SKM-1 (cell line): Measurements from ENCODE around the gene AP1G2.
"Not testable (repeated sequence)": the region's sequence is repeated elsewhere in the genome, so short reads cannot be mapped to it uniquely, and the experiment has no call there.

Experiments
- DNase-seq: peaks from one replicate; lab custom pipeline; 2025; ENCODE audit not compliant: unreplicated experiment; lab: John Stamatoyannopoulos, UW

Gene AP1G2

GRCh38 chr14:23600806-23601205, 33.2 kb upstream of the AP1G2 start:
- DNase-seq = no peak

- DNase-seq = no peak
Measured at GRCh38 chr14:23600322-23600707, 32.7 kb upstream of the AP1G2 start.

- not testable (repeated sequence) for DNase-seq
Measured at GRCh38 chr14:23594191-23594590, 26.6 kb upstream of the AP1G2 start.

GRCh38 chr14:23590198-23590597, 22.6 kb upstream of the AP1G2 start:
- DNase-seq = no peak

- no peak for DNase-seq
Measured at GRCh38 chr14:23589606-23590005, 22.0 kb upstream of the AP1G2 start.

GRCh38 chr14:23588884-23589598, 21.4 kb upstream of the AP1G2 start:
- peak; percentile 75 for DNase-seq

- DNase-seq = not testable (repeated sequence)
Measured at GRCh38 chr14:23584527-23585203, 17.1 kb upstream of the AP1G2 start.

- not testable (repeated sequence) for DNase-seq
Measured at GRCh38 chr14:23583761-23584526, 16.4 kb upstream of the AP1G2 start.

- DNase-seq = no peak
Measured at GRCh38 chr14:23582906-23583760, 15.5 kb upstream of the AP1G2 start.

- no peak for DNase-seq
Measured at GRCh38 chr14:23580948-23581281, 13.3 kb upstream of the AP1G2 start.

GRCh38 chr14:23580152-23580926, 12.7 kb upstream of the AP1G2 start:
- DNase-seq = no peak

- DNase-seq = no peak
Measured at GRCh38 chr14:23579739-23580138, 12.1 kb upstream of the AP1G2 start.

GRCh38 chr14:23579311-23579630, 11.7 kb upstream of the AP1G2 start:
- no peak for DNase-seq

- no peak for DNase-seq
Measured at GRCh38 chr14:23578560-23579310, 11.1 kb upstream of the AP1G2 start, which contains the start of gene JPH4. Gene JPH4, minus strand, starts transcription at chr14:23578790. Its CDS starts 1,337 bp downstream, at chr14:23577453.

- no peak for DNase-seq
Measured at GRCh38 chr14:23577710-23578392, 10.3 kb upstream of the AP1G2 start.

- DNase-seq = no peak
Measured at GRCh38 chr14:23577004-23577681, 9.6 kb upstream of the AP1G2 start.

- DNase-seq = no peak
Measured at GRCh38 chr14:23573384-23574015, 5.9 kb upstream of the AP1G2 start.

- DNase-seq = no peak
Measured at GRCh38 chr14:23572836-23573235, 5.2 kb upstream of the AP1G2 start.
